ENCODE results near the gene ACTA1.
"Not testable (repeated sequence)": the region's sequence is repeated elsewhere in the genome, so short reads cannot be mapped to it uniquely, and the experiment has no call there.

The ACTA1 gene

GRCh38 chr1:229434005-229434640 is at the start of gene ACTA1:
Gene ACTA1 (minus strand): TSS chr1:229434094. CDS start chr1:229433115, 979 bp downstream.
- Histone ChIP-seq H3K36me3 (ENCODE audit: control insufficient read depth, low read depth, low read length) (no peaks in the 10 kb centered on the region), H3K9me3 (ENCODE audit: control insufficient read depth, low read depth, low read length) (no peaks in the 10 kb centered on the region), H3K4me1 (ENCODE audit: control insufficient read depth, low read depth, low read length) (peaks cover 14% of the 10 kb centered on the region), H3K4me3 (ENCODE audit: low read length) (peak within 1 kb of the TSS; percentile 63), H3K9ac (ENCODE audit: low read length) (no peak within 1 kb of the TSS), H3K27ac (ENCODE audit: low read length) (no peak within 1 kb of the TSS), H3K27me3 (ENCODE audit: control insufficient read depth, insufficient read depth, low read length) (peaks cover 62% of the 10 kb centered on the region)

GRCh38 chr1:229482511-229482910 is 48.6 kb upstream of the ACTA1 start:
- Histone ChIP-seq H3K4me1 (ENCODE audit: control insufficient read depth, low read depth, low read length) (no peaks in the 10 kb centered on the region), H3K36me3 (ENCODE audit: control insufficient read depth, low read depth, low read length) (peaks cover 58% of the 10 kb centered on the region), H3K27me3 (ENCODE audit: control insufficient read depth, insufficient read depth, low read length) (no peaks in the 10 kb centered on the region), H3K27ac (ENCODE audit: low read length) (no peak overlapping the region), H3K4me3 (ENCODE audit: low read length) (no peak overlapping the region), H3K9ac (ENCODE audit: low read length) (no peak overlapping the region), H3K9me3 (ENCODE audit: control insufficient read depth, low read depth, low read length) (no peaks in the 10 kb centered on the region)

GRCh38 chr1:229480495-229480894 is 46.6 kb upstream of the ACTA1 start:
- no peaks in the 10 kb centered on the region for H3K27me3 ChIP-seq (ENCODE audit: control insufficient read depth, insufficient read depth, low read length)

GRCh38 chr1:229479660-229480399 is 45.9 kb upstream of the ACTA1 start:
- Histone ChIP-seq H3K9ac (ENCODE audit: low read length) (no peak overlapping the region), H3K4me3 (ENCODE audit: low read length) (no peak overlapping the region), H3K27me3 (ENCODE audit: control insufficient read depth, insufficient read depth, low read length) (no peaks in the 10 kb centered on the region), H3K36me3 (ENCODE audit: control insufficient read depth, low read depth, low read length) (peaks cover 51% of the 10 kb centered on the region), H3K9me3 (ENCODE audit: control insufficient read depth, low read depth, low read length) (no peaks in the 10 kb centered on the region), H3K4me1 (ENCODE audit: control insufficient read depth, low read depth, low read length) (no peaks in the 10 kb centered on the region), H3K27ac (ENCODE audit: low read length) (no peak overlapping the region)

More at GRCh38 chr1:229480495-229480894, 46.6 kb upstream of the ACTA1 start:
- H3K9ac ChIP-seq (ENCODE audit: low read length), result no peak overlapping the region
- no peak overlapping the region for H3K4me3 ChIP-seq (ENCODE audit: low read length)
- no peaks in the 10 kb centered on the region for H3K9me3 ChIP-seq (ENCODE audit: control insufficient read depth, low read depth, low read length)
- peaks cover 52% of the 10 kb centered on the region for H3K36me3 ChIP-seq (ENCODE audit: control insufficient read depth, low read depth, low read length)
- H3K27ac ChIP-seq (ENCODE audit: low read length), result no peak overlapping the region
- H3K4me1 ChIP-seq (ENCODE audit: control insufficient read depth, low read depth, low read length), result no peaks in the 10 kb centered on the region

GRCh38 chr1:229478852-229479251 is 45.0 kb upstream of the ACTA1 start:
- Histone ChIP-seq H3K27ac (ENCODE audit: low read length) (no peak overlapping the region), H3K4me1 (ENCODE audit: control insufficient read depth, low read depth, low read length) (no peaks in the 10 kb centered on the region), H3K27me3 (ENCODE audit: control insufficient read depth, insufficient read depth, low read length) (no peaks in the 10 kb centered on the region), H3K9ac (ENCODE audit: low read length) (no peak overlapping the region), H3K36me3 (ENCODE audit: control insufficient read depth, low read depth, low read length) (peaks cover 57% of the 10 kb centered on the region), H3K4me3 (ENCODE audit: low read length) (no peak overlapping the region), H3K9me3 (ENCODE audit: control insufficient read depth, low read depth, low read length) (no peaks in the 10 kb centered on the region)

GRCh38 chr1:229475859-229476258 is 42.0 kb upstream of the ACTA1 start:
- not testable (repeated sequence) for H3K27me3 ChIP-seq (ENCODE audit: control insufficient read depth, insufficient read depth, low read length); H3K27ac ChIP-seq (ENCODE audit: low read length); H3K4me3 ChIP-seq (ENCODE audit: low read length); H3K9ac ChIP-seq (ENCODE audit: low read length); H3K4me1 ChIP-seq (ENCODE audit: control insufficient read depth, low read depth, low read length); H3K9me3 ChIP-seq (ENCODE audit: control insufficient read depth, low read depth, low read length)
- H3K36me3 ChIP-seq (ENCODE audit: control insufficient read depth, low read depth, low read length), result peaks cover 49% of the 10 kb centered on the region

- no peak overlapping the region for H3K9ac ChIP-seq (ENCODE audit: low read length)
- H3K27me3 ChIP-seq (ENCODE audit: control insufficient read depth, insufficient read depth, low read length), result no peaks in the 10 kb centered on the region
- H3K4me3 ChIP-seq (ENCODE audit: low read length), result no peak overlapping the region
- no peaks in the 10 kb centered on the region for H3K9me3 ChIP-seq (ENCODE audit: control insufficient read depth, low read depth, low read length)
- H3K36me3 ChIP-seq (ENCODE audit: control insufficient read depth, low read depth, low read length), result peaks cover 55% of the 10 kb centered on the region
- no peak overlapping the region for H3K27ac ChIP-seq (ENCODE audit: low read length)
- H3K4me1 ChIP-seq (ENCODE audit: control insufficient read depth, low read depth, low read length), result no peaks in the 10 kb centered on the region
Measured at GRCh38 chr1:229474509-229474908, 40.6 kb upstream of the ACTA1 start.

- Histone ChIP-seq H3K4me3 (ENCODE audit: low read length) (no peak overlapping the region), H3K4me1 (ENCODE audit: control insufficient read depth, low read depth, low read length) (no peaks in the 10 kb centered on the region), H3K9me3 (ENCODE audit: control insufficient read depth, low read depth, low read length) (no peaks in the 10 kb centered on the region), H3K36me3 (ENCODE audit: control insufficient read depth, low read depth, low read length) (peaks cover 57% of the 10 kb centered on the region), H3K27ac (ENCODE audit: low read length) (no peak overlapping the region), H3K9ac (ENCODE audit: low read length) (no peak overlapping the region), H3K27me3 (ENCODE audit: control insufficient read depth, insufficient read depth, low read length) (no peaks in the 10 kb centered on the region)
Measured at GRCh38 chr1:229471175-229471574, 37.3 kb upstream of the ACTA1 start.

GRCh38 chr1:229470406-229471043 is 36.6 kb upstream of the ACTA1 start:
- Histone ChIP-seq H3K4me3 (ENCODE audit: low read length) (no peak overlapping the region), H3K27ac (ENCODE audit: low read length) (no peak overlapping the region), H3K27me3 (ENCODE audit: control insufficient read depth, insufficient read depth, low read length) (no peaks in the 10 kb centered on the region), H3K9ac (ENCODE audit: low read length) (no peak overlapping the region), H3K36me3 (ENCODE audit: control insufficient read depth, low read depth, low read length) (peaks cover 60% of the 10 kb centered on the region), H3K4me1 (ENCODE audit: control insufficient read depth, low read depth, low read length) (no peaks in the 10 kb centered on the region), H3K9me3 (ENCODE audit: control insufficient read depth, low read depth, low read length) (no peaks in the 10 kb centered on the region)

- Histone ChIP-seq H3K4me1 (ENCODE audit: control insufficient read depth, low read depth, low read length) (no peaks in the 10 kb centered on the region), H3K36me3 (ENCODE audit: control insufficient read depth, low read depth, low read length) (peaks cover 72% of the 10 kb centered on the region), H3K27me3 (ENCODE audit: control insufficient read depth, insufficient read depth, low read length) (no peaks in the 10 kb centered on the region), H3K4me3 (ENCODE audit: low read length) (no peak overlapping the region), H3K9ac (ENCODE audit: low read length) (no peak overlapping the region), H3K9me3 (ENCODE audit: control insufficient read depth, low read depth, low read length) (no peaks in the 10 kb centered on the region), H3K27ac (ENCODE audit: low read length) (no peak overlapping the region)
Measured at GRCh38 chr1:229466887-229467286, 33.0 kb upstream of the ACTA1 start.

- Histone ChIP-seq H3K27ac (ENCODE audit: low read length) (no peak overlapping the region), H3K36me3 (ENCODE audit: control insufficient read depth, low read depth, low read length) (peaks cover 81% of the 10 kb centered on the region)
Measured at GRCh38 chr1:229464672-229465071, 30.8 kb upstream of the ACTA1 start.

More at GRCh38 chr1:229464672-229465071, 30.8 kb upstream of the ACTA1 start:
- Histone ChIP-seq H3K4me3 (ENCODE audit: low read length) (no peak overlapping the region), H3K9ac (ENCODE audit: low read length) (no peak overlapping the region), H3K4me1 (ENCODE audit: control insufficient read depth, low read depth, low read length) (no peaks in the 10 kb centered on the region), H3K27me3 (ENCODE audit: control insufficient read depth, insufficient read depth, low read length) (no peaks in the 10 kb centered on the region), H3K9me3 (ENCODE audit: control insufficient read depth, low read depth, low read length) (no peaks in the 10 kb centered on the region)

Measured in iPS-18a (cell line).